HG03039 (cell line): ENCODE measurements around the gene PAQR9.
A peak's percentile ranks its signal among the peaks of the same experiment; 100 is the strongest.
"Not testable (repeated sequence)": the region's sequence is repeated elsewhere in the genome, so short reads cannot be mapped to it uniquely, and the experiment has no call there.

Source experiments
- ATAC-seq: cut with Tn5 transposase; IDR thresholded peaks from one replicate; pipeline ENCODE4 v1.9.1; 2021; ENCODE audit warnings: mild to moderate bottlenecking, moderate library complexity; ENCODE audit not compliant: unreplicated experiment

PAQR9 gene, protein sequence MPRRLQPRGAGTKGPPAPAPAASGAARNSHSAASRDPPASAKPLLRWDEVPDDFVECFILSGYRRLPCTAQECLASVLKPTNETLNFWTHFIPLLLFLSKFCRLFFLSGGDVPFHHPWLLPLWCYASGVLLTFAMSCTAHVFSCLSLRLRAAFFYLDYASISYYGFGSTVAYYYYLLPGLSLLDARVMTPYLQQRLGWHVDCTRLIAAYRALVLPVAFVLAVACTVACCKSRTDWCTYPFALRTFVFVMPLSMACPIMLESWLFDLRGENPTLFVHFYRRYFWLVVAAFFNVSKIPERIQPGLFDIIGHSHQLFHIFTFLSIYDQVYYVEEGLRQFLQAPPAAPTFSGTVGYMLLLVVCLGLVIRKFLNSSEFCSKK

DNA sequence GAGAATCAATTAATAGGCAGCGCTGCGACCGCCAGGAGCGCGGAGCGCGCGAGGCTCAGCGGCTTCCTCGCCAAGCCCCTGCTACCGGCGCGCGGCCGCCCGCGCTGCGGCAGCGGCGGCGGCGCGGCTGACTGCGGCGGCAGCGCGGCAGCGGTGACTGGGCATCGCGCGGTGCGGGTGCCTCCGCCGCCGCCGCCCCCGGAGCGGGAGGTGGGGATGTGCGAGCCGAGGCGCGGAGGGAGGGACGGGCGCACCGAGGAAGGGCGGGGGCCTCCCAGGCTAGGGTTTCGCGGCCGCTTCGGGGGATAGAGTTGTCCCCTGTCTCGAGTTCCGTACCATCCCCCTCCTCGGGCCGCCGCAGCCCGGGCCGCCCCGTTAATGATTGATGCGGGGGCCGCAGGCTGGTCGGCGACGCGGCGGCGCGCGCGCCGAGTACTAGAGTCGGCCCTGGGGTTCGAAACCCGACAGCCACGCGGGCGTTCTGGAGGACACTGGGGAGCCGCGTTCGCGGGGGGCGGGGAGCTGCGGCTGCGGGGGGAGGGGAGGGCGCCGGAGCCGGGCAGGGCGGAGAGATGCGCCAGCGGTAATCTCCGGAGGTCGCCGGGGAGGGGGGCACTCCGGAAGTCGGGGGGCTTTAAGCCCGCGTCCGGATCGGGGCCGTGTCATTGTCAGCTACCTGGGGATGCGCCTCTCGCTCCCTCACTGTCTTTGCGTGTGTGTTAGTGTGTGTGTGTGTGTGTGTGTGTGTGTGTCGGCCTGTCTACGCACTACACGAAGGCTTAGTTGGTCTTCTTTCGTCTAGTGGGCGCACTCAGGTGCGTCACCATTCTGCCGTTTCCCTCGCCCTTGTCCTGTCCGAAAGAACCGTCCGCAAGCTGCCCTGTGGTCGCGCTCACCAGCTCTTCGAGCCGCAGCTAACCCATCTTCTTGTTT is at the start of gene PAQR9:
Gene PAQR9, minus strand, starts transcription at position 159 of the 933 bp plus-strand sequence. CDS start 338 bp downstream, outside the sequence.
- no peak for ATAC-seq

DNA sequence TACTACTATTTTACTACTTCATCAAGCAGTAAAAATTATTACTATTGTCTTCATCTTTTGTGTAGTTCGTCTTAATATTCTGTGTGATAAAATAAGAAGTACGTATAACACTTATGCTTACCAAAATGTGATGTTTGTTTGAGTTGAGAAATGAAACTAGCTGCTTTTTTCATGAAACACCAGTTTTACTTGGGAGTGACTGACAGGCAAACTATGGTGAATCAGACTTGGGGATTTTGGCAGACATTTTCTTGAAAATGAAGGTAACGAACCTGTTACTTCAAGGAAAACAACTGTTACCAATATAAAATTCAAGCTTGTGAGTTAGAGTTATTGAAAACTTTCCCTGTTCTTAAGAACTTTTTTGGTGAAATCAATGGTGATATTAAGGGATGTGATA is 48.2 kb upstream of the PAQR9 start:
- no peak for ATAC-seq

- no peak for ATAC-seq
Measured at GRCh38 chr3:143010024-143010423, 46.5 kb upstream of the PAQR9 start.

DNA sequence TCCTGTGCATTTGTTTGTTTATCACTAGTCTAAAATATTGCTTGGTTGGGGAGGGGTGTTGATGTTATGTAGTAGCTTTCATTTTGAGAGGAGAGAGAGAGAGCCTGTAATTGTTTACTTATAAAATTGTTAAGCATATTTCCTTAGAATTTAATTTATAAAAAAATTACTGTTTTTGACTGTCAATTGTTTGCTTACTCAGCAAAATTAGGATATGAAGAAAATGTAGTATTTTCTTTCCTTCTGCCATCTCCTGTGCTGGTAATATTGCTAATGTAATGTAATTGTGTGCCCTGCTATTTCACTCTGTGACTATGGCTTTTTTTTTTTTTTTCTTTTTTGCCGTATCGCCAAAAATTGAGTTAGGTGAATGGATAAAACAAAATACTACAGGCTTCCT is 41.3 kb upstream of the PAQR9 start:
- no peak for ATAC-seq

DNA sequence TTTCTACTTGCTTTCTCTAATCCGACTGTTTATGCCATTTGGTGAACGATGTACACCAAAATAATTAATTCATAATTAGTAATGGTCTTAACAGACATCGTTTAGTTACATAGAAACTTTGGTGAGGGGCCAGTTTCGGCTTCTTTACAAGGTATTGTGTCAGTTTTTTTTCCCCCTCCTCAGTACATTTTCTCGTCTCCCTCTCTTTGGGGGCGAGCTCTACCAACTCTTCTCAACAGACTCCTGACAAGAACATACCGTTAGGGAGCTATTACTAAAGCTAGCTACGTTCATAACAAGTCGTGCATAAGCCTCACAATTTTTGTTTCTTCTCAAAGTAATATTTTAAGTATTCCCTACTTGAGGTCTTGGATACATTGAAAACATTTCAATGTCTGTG is 39.3 kb upstream of the PAQR9 start:
- ATAC-seq: no peak

DNA sequence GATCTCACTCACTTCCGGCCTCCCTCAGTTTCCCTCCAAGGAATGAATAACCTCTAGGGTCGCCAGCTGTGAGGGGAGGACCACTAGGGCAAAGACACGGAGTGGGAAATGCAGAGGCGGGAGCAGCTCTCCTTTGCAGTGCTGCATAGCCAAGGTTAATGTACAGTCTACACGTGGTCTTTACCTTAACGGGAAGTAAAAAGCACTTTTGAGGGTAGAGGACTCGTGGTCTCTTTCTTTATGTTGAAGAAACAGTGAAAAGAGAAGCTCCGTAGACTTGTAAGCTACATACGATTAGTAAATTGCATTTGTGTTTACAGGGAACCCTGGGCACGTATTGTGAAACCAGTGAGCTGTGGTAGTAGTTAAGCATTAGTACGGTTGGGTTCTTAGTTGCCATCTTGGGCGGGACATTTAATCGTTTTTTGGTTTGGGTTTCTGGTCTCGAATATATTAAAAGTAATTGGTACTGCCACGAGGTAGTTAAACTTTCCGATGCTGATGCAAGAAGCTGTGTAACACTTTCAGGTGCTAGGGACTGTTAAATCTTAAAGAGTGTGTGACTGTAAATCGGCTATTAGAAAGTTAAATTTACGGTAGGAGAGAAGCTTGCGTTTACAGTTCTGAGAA is 38.7 kb upstream of the PAQR9 start:
- ATAC-seq: peak; percentile 21

DNA sequence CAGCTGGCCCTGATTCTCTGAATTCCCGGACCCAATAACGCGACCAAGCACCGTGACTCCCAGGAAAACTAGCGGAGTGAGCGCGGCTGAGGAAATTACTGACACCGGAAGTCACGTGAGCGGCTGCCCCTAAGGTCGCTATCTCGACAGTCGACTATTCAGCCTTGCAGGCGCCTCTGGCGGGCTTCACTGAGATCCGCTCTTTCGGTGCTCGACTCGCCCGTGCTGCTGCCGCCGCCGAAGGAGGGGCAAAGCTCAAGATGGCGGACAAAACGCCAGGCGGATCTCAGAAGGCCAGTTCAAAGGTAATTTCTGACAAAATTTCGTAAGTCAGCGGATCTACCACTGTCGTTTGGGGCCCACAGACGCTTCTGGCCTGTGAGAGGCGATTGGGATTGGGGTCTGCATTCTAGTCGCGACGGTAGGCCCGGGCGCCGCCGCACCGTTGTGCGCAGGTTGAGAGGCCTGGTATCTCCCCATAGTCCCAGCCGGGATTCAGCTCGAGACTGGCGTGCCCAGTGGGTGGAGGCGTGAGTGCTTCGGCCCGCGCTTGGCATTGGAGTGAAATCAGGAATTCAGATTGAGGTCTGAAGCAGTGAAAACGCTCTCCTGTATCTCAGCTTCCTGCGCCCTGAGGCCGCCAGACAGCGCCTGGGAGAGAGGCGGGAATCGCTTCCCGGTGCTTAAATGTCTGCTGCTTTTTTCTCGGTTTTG is 38.1 kb upstream of the PAQR9 start, which contains the start of gene U2SURP:
Gene U2SURP, plus strand, starts transcription at position 202 of the 714 bp plus-strand sequence. Its CDS starts 59 bp downstream, at position 261.
- peak; percentile 88 for ATAC-seq

DNA sequence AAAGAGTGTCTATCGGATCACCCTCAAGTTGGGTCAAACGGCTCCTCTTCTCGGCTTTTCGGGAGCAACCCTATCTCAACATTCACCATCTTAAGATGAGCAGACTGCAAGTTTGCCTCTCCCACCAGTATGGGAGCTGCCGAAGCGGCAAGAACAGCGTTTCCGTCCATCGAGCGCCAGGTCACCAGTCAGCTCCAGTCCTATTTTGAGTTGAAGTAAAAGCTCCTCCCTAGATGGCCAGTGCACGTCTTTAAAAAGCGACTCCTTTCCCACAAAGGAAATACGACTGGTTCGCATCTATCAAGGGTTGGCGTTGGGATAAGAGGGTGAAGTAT is 37.5 kb upstream of the PAQR9 start:
- ATAC-seq: peak; percentile 65

- no peak for ATAC-seq
Measured at GRCh38 chr3:143000528-143000927, 37.1 kb upstream of the PAQR9 start.

GRCh38 chr3:142999881-143000280 is 36.4 kb upstream of the PAQR9 start:
- no peak for ATAC-seq

DNA sequence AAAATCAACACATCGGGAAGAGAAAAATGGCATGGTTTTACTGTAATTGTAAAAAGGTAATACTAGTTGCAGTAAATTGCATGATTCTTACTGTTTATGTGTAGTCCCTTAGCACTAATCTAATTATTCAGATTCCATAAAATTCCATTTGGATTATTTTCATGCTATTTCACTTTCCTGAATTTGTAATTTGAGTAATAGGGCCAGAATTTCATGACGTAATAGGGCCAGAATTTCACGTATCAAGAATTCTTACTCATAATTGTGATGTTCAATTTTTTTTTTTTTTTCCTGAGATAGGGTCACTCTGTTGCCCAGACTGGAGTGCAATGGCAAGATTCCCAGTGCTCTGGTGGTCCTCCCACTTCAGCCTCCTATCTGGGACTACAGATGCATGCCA is 35.0 kb upstream of the PAQR9 start:
- no peak for ATAC-seq

DNA sequence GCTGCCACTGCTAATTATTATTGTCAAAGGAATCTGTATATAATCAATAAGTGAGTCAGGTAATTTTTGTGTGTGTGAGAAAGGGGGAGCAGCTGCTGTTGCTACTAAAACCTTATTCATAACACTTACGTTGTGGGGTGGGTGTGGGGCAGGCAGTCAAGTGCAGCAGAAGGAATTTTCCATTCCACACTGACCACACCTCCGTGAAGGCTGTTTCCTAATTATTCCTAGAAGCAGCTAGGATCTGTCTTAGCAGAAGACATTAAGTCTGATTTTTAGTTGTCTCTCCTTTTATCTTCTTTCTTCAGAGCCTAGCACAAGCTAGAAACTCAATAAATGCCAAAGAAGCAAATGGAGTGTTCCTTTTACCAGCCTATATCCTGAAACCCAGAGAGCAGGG is 33.9 kb upstream of the PAQR9 start:
- no peak for ATAC-seq

DNA sequence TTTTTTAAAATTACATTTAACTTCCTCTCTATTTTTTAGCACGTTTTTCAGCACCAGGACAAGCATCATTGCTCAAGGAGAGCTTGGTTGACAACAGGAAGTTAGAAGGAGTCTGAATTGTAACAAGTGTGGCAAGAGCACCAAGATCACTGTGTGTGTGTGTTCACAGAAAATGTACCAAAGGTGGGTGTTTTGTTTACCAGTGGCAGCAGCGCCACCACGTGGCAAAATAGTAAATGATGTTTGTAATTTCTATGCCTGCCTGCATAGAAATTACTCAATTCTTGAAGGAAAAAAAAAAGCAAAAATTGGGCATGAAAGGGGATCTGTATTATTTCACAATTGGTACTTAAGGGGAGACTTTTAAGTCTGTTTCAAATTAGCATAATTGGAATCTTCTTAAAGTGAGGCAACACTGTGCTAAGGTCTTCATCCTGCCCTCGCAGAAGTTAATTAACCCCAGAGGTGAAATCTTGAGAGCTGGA is 30.5 kb upstream of the PAQR9 start:
- ATAC-seq: no peak

DNA sequence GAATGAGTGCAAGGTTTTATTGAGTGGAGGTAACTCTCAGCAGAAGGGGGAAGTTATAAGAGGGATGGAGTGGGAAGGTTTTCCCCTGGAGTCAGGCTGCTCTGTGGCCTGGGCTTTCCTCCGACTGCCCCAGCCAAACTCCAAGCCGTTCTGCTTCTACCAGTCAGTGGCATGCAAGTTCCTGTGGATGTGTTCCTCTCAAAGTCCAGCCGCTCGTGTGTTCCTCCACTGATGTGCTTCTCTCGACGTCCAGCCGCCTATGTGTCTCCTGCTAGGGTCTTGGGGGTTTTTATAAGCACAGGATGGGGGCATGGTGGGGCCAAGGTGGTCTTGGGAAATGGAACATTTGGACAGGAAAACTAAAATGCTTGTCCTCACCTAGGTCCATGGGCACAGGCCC is 28.8 kb upstream of the PAQR9 start:
- no peak for ATAC-seq

DNA sequence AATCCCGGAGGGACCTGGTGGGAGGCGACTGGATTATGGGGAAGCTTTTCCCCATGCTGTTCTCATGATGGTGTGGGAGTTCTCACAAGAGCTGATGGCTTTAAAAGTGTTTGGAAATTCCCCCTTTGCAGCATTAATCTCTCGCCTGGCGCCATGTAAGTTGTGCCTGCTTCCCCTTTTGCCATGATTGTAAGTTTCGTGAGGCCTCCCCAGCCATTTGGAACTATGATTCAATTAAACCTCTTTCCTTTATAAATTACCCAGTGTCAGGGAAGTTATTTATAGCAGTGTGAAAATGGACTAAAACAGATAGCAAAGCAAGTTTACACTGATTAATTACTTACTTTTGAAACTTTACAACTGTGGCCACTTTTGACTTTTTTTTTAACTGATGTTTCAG is 27.2 kb upstream of the PAQR9 start:
- ATAC-seq: no peak

- ATAC-seq: not testable (repeated sequence)
Measured at GRCh38 chr3:142988826-142989225, 25.4 kb upstream of the PAQR9 start.

DNA sequence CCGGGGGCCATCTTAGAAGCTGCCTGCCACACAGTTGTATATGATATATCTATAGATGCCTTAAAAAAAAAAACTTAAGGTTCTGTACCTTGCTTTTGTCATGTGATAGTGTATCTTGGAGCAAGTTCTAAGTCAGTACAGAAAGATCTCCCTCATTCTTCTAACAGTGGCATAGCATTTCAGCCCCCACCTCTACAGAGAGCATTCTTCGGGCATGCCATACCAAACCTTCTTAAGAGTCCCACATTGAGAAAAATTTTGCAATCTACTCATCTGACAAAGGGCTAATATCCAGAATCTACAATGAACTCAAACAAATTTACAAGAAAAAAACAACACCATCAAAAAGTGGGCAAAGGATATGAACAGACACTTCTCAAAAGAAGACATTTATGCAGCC is 24.7 kb upstream of the PAQR9 start:
- ATAC-seq: not testable (repeated sequence)

- ATAC-seq: no peak
Measured at GRCh38 chr3:142987707-142988106, 24.2 kb upstream of the PAQR9 start.

DNA sequence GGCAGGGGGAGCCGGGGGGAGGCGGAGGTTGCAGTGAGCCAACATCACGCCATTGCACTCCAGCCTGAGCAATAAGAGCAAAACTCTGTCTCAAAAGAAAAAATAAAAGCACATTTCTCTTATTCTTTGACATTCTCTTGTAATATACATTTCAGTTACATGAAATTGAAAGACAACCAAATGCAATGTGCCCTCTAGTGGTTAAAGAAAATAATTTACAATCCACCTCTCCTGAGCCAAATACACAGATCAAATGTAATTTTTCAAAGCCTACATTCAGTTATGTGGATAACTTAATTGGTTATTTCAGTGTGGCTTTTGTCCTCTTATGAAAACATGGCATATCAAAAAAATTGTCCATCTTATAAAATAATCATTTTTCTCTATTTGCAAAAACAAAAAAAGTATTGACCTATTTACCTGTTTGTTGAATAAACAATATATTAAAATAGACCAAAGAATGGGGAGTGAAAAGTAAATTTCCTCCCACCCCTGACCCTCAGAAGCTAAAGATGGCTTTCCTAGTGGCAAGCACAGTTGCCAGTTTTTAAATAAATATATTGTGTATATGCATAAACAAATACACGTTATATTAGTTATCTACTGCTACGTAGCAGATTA is 23.7 kb upstream of the PAQR9 start:
- ATAC-seq: no peak

DNA sequence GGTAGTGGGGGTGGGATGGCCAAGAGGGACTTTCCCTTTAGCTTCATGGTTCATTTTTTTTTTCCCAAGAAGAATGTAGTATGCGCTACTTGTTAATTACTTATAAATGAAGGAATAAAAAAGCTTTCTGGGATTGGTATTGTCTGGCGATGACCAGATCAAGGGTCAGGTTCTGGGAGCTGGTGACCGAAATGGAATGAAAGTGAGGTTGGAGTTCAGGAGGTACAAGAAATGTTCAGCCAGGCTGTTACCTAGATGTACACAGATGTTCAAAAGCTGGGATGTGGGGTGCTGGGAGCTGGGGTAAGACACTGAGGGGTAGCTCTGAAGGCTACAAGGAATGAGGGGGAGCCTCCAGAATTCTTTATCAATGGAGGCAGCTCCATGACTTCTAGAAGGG is 20.8 kb upstream of the PAQR9 start:
- ATAC-seq: no peak
